CD14-positive monocyte (primary cell): ENCODE data around the gene KIRREL3. TPM values are rescaled to one million over a fixed set of nuclear protein-coding genes. Genes with fewer than 3 reads are reported as not detected.

Experiments
- DNase-seq, 3 donors: peaks; one replicate each; pipeline ENCODE4 v3.0.0-alpha.2; 2011 to 2022
- H2AFZ ChIP-seq: 2 replicates; pipeline ENCODE4 v1.6.0; 2012; ENCODE audit warnings: mild to moderate bottlenecking, low read depth, low read length, inconsistent platforms; ENCODE audit not compliant: insufficient read depth, poor library complexity, severe bottlenecking
- H3K27ac ChIP-seq, 2 donors: 1 replicate in 1 of 2; 2 replicates in 1 of 2; pipeline ENCODE4 v1.5.1; 2012 to 2013; ENCODE audit warnings: low read length in 2 of 2, control low read depth in 1 of 2, inconsistent platforms in 1 of 2, low read depth in 1 of 2, mild to moderate bottlenecking in 1 of 2
- H3K27me3 ChIP-seq, 2 donors: one replicate each; pipeline versions ENCODE4 v1.6.0 to v1.6.1; 2011 to 2013; ENCODE audit warnings: low read length in 2 of 2; ENCODE audit not compliant: control insufficient read depth in 2 of 2, insufficient read depth in 2 of 2
- H3K36me3 ChIP-seq, 2 donors: replicated peaks in 1 of 2; 1 replicate in 1 of 2; 2 replicates in 1 of 2; pipeline versions ENCODE4 v1.5.1 to v1.6.1; 2012 to 2013; ENCODE audit warnings: low read length in 2 of 2, control low read depth in 1 of 2, inconsistent platforms in 1 of 2, mild to moderate bottlenecking in 1 of 2; ENCODE audit not compliant: insufficient read depth in 2 of 2, control insufficient read depth in 1 of 2
- H3K4me1 ChIP-seq, 2 donors: 1 replicate in 1 of 2; 2 replicates in 1 of 2; pipeline versions ENCODE4 v1.5.1 to v1.6.1; 2012 to 2013; ENCODE audit warnings: low read length in 2 of 2, control low read depth in 1 of 2, inconsistent platforms in 1 of 2, mild to moderate bottlenecking in 1 of 2, moderate library complexity in 1 of 2; ENCODE audit not compliant: insufficient read depth in 2 of 2, control insufficient read depth in 1 of 2
- H3K4me2 ChIP-seq: replicated peaks from 2 replicates; pipeline ENCODE3; 2012; ENCODE audit warnings: low read length, moderate library complexity, mild to moderate bottlenecking; ENCODE audit not compliant: poor library complexity, severe bottlenecking; ENCODE audit errors: extremely low read depth
- H3K4me3 ChIP-seq, 3 experiments: fragments of 200-600 bp in 1 of 3; sonication (generic) in 1 of 3; replicated peaks in 1 of 3; 1 replicate in 2 of 3; 2 replicates in 1 of 3; pipeline ENCODE4 v1.5.1; 2011 to 2013; ENCODE audit warnings: low read length in 3 of 3, mild to moderate bottlenecking in 3 of 3, control low read depth in 2 of 3, low read depth in 2 of 3, inconsistent platforms in 1 of 3, moderate library complexity in 1 of 3
- H3K79me2 ChIP-seq: 2 replicates; pipeline ENCODE4 v1.6.0; 2012; ENCODE audit warnings: mild to moderate bottlenecking, control low read depth, inconsistent platforms, low read length, moderate library complexity; ENCODE audit not compliant: insufficient read depth
- H3K9ac ChIP-seq: 2 replicates; pipeline ENCODE4 v1.6.0; 2017; ENCODE audit warnings: low read length, mild to moderate bottlenecking; ENCODE audit not compliant: insufficient read depth, poor library complexity, severe bottlenecking
- H3K9me3 ChIP-seq, 2 donors: replicated peaks in 1 of 2; 1 replicate in 1 of 2; 2 replicates in 1 of 2; pipeline versions ENCODE4 v1.5.1 to v1.6.1; 2012 to 2013; ENCODE audit warnings: low read length in 2 of 2, control low read depth in 1 of 2; ENCODE audit not compliant: control insufficient read depth in 1 of 2, insufficient read depth in 1 of 2
- H4K20me1 ChIP-seq: 2 replicates; pipeline ENCODE4 v1.6.0; 2012; ENCODE audit warnings: mild to moderate bottlenecking, low read length, control low read depth, moderate library complexity; ENCODE audit not compliant: insufficient read depth
- H3K27ac Mint-ChIP-seq, 7 donors: one replicate each; pipeline ENCODE4 v1.8.0; 2020; ENCODE audit warnings: mild to moderate bottlenecking in 7 of 7, mixed read lengths in 7 of 7, moderate library complexity in 6 of 7, inconsistent platforms in 2 of 7
- H3K27me3 Mint-ChIP-seq, 3 donors: one replicate each; pipeline ENCODE4 v1.8.0; 2021 to 2022; ENCODE audit warnings: low read depth in 3 of 3, mild to moderate bottlenecking in 3 of 3, mixed read lengths in 3 of 3, moderate library complexity in 3 of 3, inconsistent platforms in 1 of 3
- H3K36me3 Mint-ChIP-seq, 2 donors: one replicate each; pipeline ENCODE4 v1.8.0; 2020; ENCODE audit warnings: mixed read lengths in 2 of 2, inconsistent platforms in 1 of 2, mild to moderate bottlenecking in 1 of 2
- H3K4me1 Mint-ChIP-seq: one replicate; pipeline ENCODE4 v1.8.0; 2020; ENCODE audit warnings: mild to moderate bottlenecking, mixed read lengths
- H3K4me3 Mint-ChIP-seq, 2 donors: one replicate each; pipeline ENCODE4 v1.8.0; 2020; ENCODE audit warnings: mild to moderate bottlenecking in 2 of 2, mixed read lengths in 2 of 2, moderate library complexity in 1 of 2
- H3K9me3 Mint-ChIP-seq, 7 donors: one replicate each; pipeline ENCODE4 v1.8.0; 2020 to 2022; ENCODE audit warnings: mixed read lengths in 7 of 7, mild to moderate bottlenecking in 6 of 7, moderate library complexity in 6 of 7, inconsistent platforms in 2 of 7
- CTCF ChIP-seq: fragments of 200-600 bp; IDR thresholded peaks from one replicate; pipeline ENCODE4 v1.8.0; 2022; ENCODE audit warnings: antibody characterized with exemption, mild to moderate bottlenecking
- WGBS: methylation state at CpG from one replicate; pipeline ENCODE4 v1.1.5; 2013; ENCODE audit warnings: missing lambda C conversion rate; ENCODE audit not compliant: insufficient coverage; 5-methylcytosine and 5-hydroxymethylcytosine counted together
- intact Hi-C, 2 donors: fragments of 100-400 bp; cut with micrococcal nuclease; formaldehyde crosslinking; loops; one replicate each; pipeline versions ENCODE4 v1.15.0 to v1.15.1; 2023
- polyA plus RNA-seq, 3 donors: library from polyadenylated mRNA; depleted of rRNA in 1 of 3; unstranded in 2 of 3; stranded (reverse) in 1 of 3; fragments of 300-500 nt in 2 of 3; fragments of >200 nt in 1 of 3; fragmentation: Illumina TruSeq in 2 of 3; gene quantifications; 1 replicate in 2 of 3; 2 replicates in 1 of 3; pipeline ENCODE4 v1.2.3, GENCODE V29; 2012 to 2021

The KIRREL3 gene
- polyA plus RNA-seq, 3 donors: not detected

- Histone ChIP-seq H3K36me3 (no peaks in the 10 kb centered on the region), H3K79me2 (no peaks in the 10 kb centered on the region), H3K27ac (no peak overlapping the region), H3K9ac (no peak overlapping the region), H3K4me3 (no peak overlapping the region), H2AFZ (no peak overlapping the region), H3K4me1 (no peaks in the 10 kb centered on the region), H4K20me1 (no peaks in the 10 kb centered on the region), H3K9me3 (no peaks in the 10 kb centered on the region), H3K4me2 (no peak overlapping the region), H3K27me3 (peaks cover 2 to 29% of the 10 kb centered on the region in 2 donors)
- Mint-ChIP-seq H3K36me3 (no peaks in the 10 kb centered on the region), H3K27ac (peak overlapping the region in 1 of 7 donors; percentile 62), H3K4me3 (no peak overlapping the region), H3K27me3 (peaks cover 23 to 35% (median 26%) of the 10 kb centered on the region in 3 donors), H3K4me1 (no peaks in the 10 kb centered on the region), H3K9me3 (peaks cover 0 to 2% (median 0%) of the 10 kb centered on the region in 7 donors)
- intact Hi-C loops: no loop called here
- no peak for DNase-seq
- 93% methylated on average over 5 of the region's 6 CpGs for WGBS
- TF ChIP-seq CTCF: no peak
Measured at GRCh38 chr11:126713806-126714205, 286.8 kb downstream of the KIRREL3 start.

- H3K4me3 Mint-ChIP-seq: peak overlapping the region in 1 of 2 donors; percentile 23
- H3K9ac ChIP-seq: no peak overlapping the region
Measured at GRCh38 chr11:126711977-126712625, 288.5 kb downstream of the KIRREL3 start.

More at GRCh38 chr11:126711977-126712625, 288.5 kb downstream of the KIRREL3 start:
- Mint-ChIP-seq H3K9me3 (peaks cover 0 to 2% (median 0%) of the 10 kb centered on the region in 7 donors), H3K4me1 (no peaks in the 10 kb centered on the region), H3K27me3 (peaks cover 26 to 35% (median 28%) of the 10 kb centered on the region in 3 donors), H3K36me3 (no peaks in the 10 kb centered on the region), H3K27ac (no peak overlapping the region)
- no peaks in the 10 kb centered on the region for H3K36me3 ChIP-seq
- 37% methylated on average over 21 of the region's 27 CpGs for WGBS
- no peaks in the 10 kb centered on the region for H3K9me3 ChIP-seq
- TF ChIP-seq CTCF: no peak
- H3K4me3 ChIP-seq: no peak overlapping the region
- DNase-seq: no peak
- H3K27ac ChIP-seq: no peak overlapping the region
- peaks cover 2 to 29% of the 10 kb centered on the region in 2 donors for H3K27me3 ChIP-seq
- H2AFZ ChIP-seq: no peak overlapping the region
- H4K20me1 ChIP-seq: no peaks in the 10 kb centered on the region
- H3K79me2 ChIP-seq: no peaks in the 10 kb centered on the region
- H3K4me1 ChIP-seq: no peaks in the 10 kb centered on the region
- intact Hi-C loops: no loop called here
- H3K4me2 ChIP-seq: no peak overlapping the region
